Peyer's patch (tissue), 4 donors: ENCODE results near the gene ITGB5. TPM values are rescaled to one million over a fixed set of nuclear protein-coding genes. Genes with fewer than 3 reads are reported as not detected.
"Not testable (repeated sequence)": the region's sequence is repeated elsewhere in the genome, so short reads cannot be mapped to it uniquely, and the experiment has no call there.

ENCODE experiments used
- DNase-seq, 3 donors: peaks; one replicate each; pipeline ENCODE4 v3.0.0-alpha.2; 2017 to 2019
- H3K27ac ChIP-seq, 4 donors: fragments of 200-600 bp; sonication (generic); one replicate each; pipeline ENCODE4 v1.5.1; 2016 to 2019
- H3K27me3 ChIP-seq, 2 donors: fragments of 200-600 bp; sonication (generic); one replicate each; pipeline ENCODE4 v1.5.1; 2019
- H3K36me3 ChIP-seq, 3 donors: fragments of 200-600 bp; sonication (generic); one replicate each; pipeline ENCODE4 v1.5.1; 2016 to 2019
- H3K4me1 ChIP-seq, 4 donors: fragments of 200-600 bp; sonication (generic); one replicate each; pipeline ENCODE4 v1.5.1; 2016 to 2019
- H3K4me3 ChIP-seq, 4 donors: fragments of 200-600 bp; sonication (generic); 1 replicate in 3 of 4; 2 replicates in 1 of 4; pipeline ENCODE4 v1.5.1; 2016 to 2019; ENCODE audit warnings: mild to moderate bottlenecking in 1 of 4
- H3K9me3 ChIP-seq, 4 donors: fragments of 200-600 bp; sonication (generic); one replicate each; pipeline ENCODE4 v1.5.1; 2016 to 2019; ENCODE audit warnings: mild to moderate bottlenecking in 1 of 4
- CTCF ChIP-seq, 6 experiments: fragments of 450-650 bp in 4 of 6; fragments of 200-600 bp in 2 of 6; sonication (generic) in 1 of 6; IDR thresholded peaks; one replicate each; pipeline ENCODE4 v1.5.1; 2017 to 2019; ENCODE audit warnings: antibody characterized with exemption in 6 of 6, mild to moderate bottlenecking in 3 of 6, moderate library complexity in 1 of 6
- POLR2A ChIP-seq, 2 donors: fragments of 450-650 bp; IDR thresholded peaks; one replicate each; pipeline ENCODE4 v1.5.1; 2017; ENCODE audit warnings: antibody characterized with exemption in 2 of 2, mild to moderate bottlenecking in 2 of 2, moderate library complexity in 2 of 2
- total RNA-seq, 4 donors: library from RNA; depleted of rRNA; stranded (reverse); fragments of >200 nt; gene quantifications; one replicate each; pipeline ENCODE4 v1.1.0, GENCODE V29; 2016

ITGB5 gene
- total RNA-seq, 4 donors from 2014 or later, result 79.5 to 143 (median 132) TPM

DNA sequence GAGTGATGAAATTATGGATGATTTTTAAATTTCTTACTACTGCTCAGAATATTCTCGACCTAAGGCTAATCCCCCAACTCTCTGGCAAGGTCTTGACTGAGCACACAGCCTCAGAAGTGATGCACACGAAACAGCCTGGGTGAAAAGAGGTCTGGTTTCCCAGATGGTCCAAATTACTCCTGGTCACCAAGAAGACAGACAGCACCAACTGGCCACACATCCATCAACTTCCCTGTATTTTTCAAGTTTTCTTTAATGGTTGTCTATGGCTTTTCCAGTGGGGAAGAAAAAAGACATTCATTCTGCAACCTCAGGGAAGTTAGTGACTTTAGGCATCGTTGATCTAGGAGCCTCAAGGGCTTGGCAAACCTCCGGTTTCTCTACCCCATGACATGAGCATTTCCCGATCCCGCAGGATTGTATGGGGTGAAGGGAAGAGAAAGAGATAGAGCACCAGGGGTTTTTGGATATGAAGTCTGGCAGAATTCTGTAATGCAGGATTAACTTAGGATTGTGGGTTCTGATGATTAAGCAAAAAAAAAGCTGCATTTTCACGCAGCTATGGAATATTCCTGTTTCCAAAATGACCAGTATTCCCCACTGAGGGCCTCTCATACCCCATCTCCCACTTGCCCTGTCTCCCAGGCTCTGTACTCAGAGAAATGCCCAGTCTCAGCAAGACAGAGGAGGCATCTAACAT, 94.7 kb downstream of the ITGB5 start:
- Histone ChIP-seq H3K9me3 (no peaks in the 10 kb centered on the region), H3K4me1 (peaks cover 0 to 1% (median 0%) of the 10 kb centered on the region in 4 donors), H3K4me3 (no peak overlapping the region), H3K36me3 (peaks cover 0 to 11% (median 0%) of the 10 kb centered on the region in 3 donors), H3K27ac (peak overlapping the region in 2 of 4 donors; percentile 66 to 68), H3K27me3 (no peaks in the 10 kb centered on the region)
- DNase-seq, result no peak
- TF ChIP-seq POLR2A (IDR thresholded peaks at IDR 0.05), result no peak
- no peak for TF ChIP-seq CTCF (IDR thresholded peaks at IDR 0.05)

DNA sequence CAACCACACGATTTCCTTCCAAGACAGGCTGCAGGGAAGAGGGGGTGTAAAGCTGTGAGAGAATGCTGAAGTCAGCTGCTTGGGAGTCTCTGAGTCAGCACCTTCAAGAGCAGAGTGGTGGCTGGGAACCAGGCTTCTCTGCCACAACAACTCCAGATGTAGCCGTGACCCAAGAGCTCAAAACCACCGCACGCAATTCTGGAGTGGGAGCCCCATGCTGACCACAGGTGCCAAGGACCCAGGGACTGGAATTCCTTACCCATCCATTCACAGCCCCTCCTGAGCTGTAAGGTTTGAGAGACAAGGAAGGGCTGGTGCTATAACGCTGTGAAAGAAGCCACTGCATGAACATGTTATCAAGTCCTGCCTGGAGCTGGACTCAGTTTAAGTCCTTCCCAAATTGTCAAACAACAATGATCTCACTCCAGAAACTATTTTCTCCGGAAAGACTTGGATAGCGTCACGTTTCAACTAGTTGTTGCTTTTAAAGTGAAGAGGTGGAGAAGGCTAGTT, 95.5 kb downstream of the ITGB5 start:
- H3K4me3 ChIP-seq, result no peak overlapping the region
- DNase-seq, result no peak
- H3K27ac ChIP-seq, result peak overlapping the region in 3 of 4 donors; percentile 26 to 68 (median 66)

DNA sequence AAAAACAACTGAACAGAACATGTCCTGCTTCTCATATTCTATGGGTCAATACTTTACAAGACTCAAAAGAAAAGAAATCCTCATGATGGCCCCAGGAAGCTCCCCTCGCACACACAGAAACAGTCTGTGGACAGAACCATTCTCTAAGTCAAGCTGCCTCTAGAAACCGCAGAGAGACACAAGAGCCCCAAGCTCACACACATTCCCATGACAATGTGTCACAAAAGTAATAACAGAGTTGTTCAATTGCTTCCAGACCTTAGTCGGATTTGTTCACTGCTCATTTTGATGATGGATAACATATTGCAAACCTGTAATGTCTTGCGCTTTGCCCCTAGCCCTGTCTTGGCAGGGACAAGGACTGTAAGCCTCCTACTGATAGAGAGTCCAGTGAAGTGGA, 96.0 kb downstream of the ITGB5 start:
- no peak for DNase-seq
- H3K4me3 ChIP-seq, result no peak overlapping the region
- no peaks in the 10 kb centered on the region for H3K27me3 ChIP-seq
- TF ChIP-seq POLR2A (IDR thresholded peaks at IDR 0.05) (no peak), CTCF (IDR thresholded peaks at IDR 0.05) (no peak)
- peak overlapping the region in 3 of 4 donors; percentile 26 to 68 (median 66) for H3K27ac ChIP-seq
- H3K36me3 ChIP-seq, result peaks cover 0 to 6% (median 0%) of the 10 kb centered on the region in 3 donors
- no peaks in the 10 kb centered on the region for H3K9me3 ChIP-seq
- H3K4me1 ChIP-seq, result peaks cover 0 to 15% (median 0%) of the 10 kb centered on the region in 4 donors

More for the DNA sequence above, 95.5 kb downstream of the ITGB5 start:
- peaks cover 0 to 11% (median 0%) of the 10 kb centered on the region in 3 donors for H3K36me3 ChIP-seq
- no peaks in the 10 kb centered on the region for H3K27me3 ChIP-seq
- no peaks in the 10 kb centered on the region for H3K9me3 ChIP-seq
- TF ChIP-seq POLR2A (IDR thresholded peaks at IDR 0.05), result no peak
- H3K4me1 ChIP-seq, result peaks cover 0 to 9% (median 0%) of the 10 kb centered on the region in 4 donors

- H3K9me3 ChIP-seq, H3K4me3 ChIP-seq, H3K36me3 ChIP-seq, H3K27ac ChIP-seq, DNase-seq, H3K27me3 ChIP-seq: not testable (repeated sequence)
- H3K4me1 ChIP-seq, result peaks cover 0 to 20% (median 0%) of the 10 kb centered on the region in 4 donors
Measured at GRCh38 chr3:124789103-124789502, 98.1 kb downstream of the ITGB5 start.

- Histone ChIP-seq H3K27me3 (no peaks in the 10 kb centered on the region), H3K9me3 (no peaks in the 10 kb centered on the region), H3K4me1 (peaks cover 0 to 20% (median 0%) of the 10 kb centered on the region in 4 donors), H3K36me3 (no peaks in the 10 kb centered on the region), H3K4me3 (no peak overlapping the region), H3K27ac (no peak overlapping the region)
- no peak for DNase-seq
- TF ChIP-seq POLR2A (IDR thresholded peaks at IDR 0.05), result no peak
- no peak for TF ChIP-seq CTCF (IDR thresholded peaks at IDR 0.05)
Measured at GRCh38 chr3:124788254-124788745, 98.9 kb downstream of the ITGB5 start.

GRCh38 chr3:124787476-124788195, 99.5 kb downstream of the ITGB5 start:
- DNase-seq, result no peak
- H3K9me3 ChIP-seq, result no peaks in the 10 kb centered on the region
- H3K27ac ChIP-seq, result no peak overlapping the region
- H3K4me1 ChIP-seq, result peaks cover 0 to 20% (median 0%) of the 10 kb centered on the region in 4 donors
- no peak for TF ChIP-seq CTCF (IDR thresholded peaks at IDR 0.05)
- no peak for TF ChIP-seq POLR2A (IDR thresholded peaks at IDR 0.05)
- H3K27me3 ChIP-seq, result no peaks in the 10 kb centered on the region
- no peaks in the 10 kb centered on the region for H3K36me3 ChIP-seq
- no peak overlapping the region for H3K4me3 ChIP-seq
